Stimulated activated CD8-positive, alpha-beta memory T cell treated with anti-CD3 and anti-CD28 coated beads, Interleukin-4, amount 100 ng/mL, for 1 hour (primary cell): Measurements from ENCODE around the gene GFY.

Experiments used
- DNase-seq, 2 donors: peaks; one replicate each; pipeline ENCODE4 v3.0.0-alpha.2; 2020; ENCODE audit warnings: low read depth in 2 of 2, low spot score in 1 of 2

GFY gene

DNA sequence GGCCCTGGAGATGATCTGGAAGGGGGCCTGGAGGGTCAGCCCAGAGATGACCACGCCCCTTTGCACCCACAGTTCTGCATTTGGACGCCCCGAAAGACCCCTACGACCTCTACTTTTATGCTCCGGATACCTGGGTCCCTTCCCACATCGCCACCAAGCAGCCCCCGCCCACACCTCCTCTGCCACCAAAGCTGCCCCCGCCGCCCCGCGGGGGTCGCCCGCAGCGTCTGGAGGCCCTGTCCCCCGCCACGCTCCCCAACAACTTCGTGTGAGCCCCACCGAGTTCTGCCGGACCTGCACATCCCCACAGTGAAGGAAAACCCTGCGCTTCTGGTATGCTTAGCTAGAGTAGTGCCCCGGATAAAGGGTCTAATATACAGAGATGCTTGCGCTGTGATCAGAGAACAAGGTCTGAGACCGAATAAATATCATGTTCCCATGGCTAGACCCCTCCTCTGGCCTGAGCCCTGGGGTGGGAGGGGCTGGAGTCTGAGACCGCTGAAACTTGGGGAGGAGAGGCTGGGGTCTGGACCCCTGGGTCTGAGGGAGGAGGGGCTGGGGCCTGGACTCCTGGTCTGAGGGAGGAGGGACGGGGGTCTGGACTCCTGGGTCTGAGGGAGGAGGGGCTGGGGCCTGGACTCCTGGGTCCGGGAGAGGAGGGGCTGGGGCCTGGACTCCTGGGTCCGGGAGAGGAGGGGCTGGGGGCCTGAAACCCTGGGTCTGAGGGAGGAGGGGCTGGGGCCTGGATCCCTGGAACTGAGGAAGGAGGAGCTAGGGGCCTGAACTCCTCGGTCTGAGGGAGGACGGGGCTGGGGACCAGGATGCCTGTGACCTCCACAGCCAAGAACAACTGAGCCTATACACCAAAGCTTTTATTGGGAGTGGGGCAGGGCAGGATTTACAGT, 3.6 kb downstream of the GFY start:
- no peak for DNase-seq

DNA sequence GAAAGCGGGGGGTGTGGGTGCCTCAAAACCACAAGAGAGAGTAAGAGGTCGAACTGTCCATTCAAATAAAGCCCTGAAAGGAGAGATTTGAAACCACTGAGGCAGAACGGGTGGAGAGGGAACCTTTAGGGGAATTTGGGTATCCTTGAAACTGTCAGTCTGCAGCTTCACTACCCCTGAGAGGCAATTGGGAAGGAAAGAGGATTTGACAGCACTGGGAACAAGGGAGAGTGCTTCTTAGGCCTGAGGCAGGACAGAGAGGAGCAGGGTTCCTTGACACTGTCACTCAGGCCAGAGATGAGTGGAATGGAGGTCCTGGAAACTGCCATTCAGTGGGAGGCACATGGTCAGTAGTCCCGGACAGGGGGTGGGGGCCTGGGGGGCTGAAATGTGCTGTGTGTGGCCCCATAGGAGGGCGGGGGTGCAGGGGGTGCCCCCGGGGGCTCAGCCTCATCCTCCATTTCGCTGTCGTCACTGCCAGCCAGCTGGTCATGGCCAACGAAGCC, 5.0 kb downstream of the GFY start:
- no peak for DNase-seq

DNA sequence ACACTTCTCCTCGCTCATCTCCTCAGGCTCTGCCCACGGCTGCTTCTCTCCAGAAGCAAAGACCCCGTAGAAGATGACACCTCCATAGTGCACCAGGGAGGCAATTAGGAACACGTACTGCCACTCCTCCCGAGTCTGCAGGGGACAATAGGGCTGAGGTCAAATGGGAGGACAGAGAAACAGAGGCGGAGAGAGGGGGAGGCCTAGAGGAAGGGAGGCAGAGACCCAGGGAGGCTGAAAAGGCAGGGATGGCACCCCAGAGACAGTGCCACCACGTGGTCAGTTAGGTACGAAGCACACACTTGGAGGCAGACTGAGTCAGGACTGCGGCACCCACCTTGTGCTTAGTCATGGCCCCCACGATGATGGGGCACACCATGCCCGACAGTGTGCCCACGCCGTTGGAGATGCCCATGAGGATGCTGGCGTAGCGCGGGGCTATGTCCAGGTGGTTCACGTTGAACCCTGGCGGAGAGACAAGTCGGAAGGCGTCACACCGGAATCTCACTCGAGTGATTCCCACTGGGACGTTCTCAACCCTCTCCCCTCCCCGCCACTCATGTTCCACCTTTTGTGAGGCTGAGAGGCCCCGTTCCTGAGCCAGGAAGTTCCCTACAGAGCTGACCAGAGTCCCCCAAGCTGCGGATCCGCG, 5.6 kb downstream of the GFY start:
- no peak for DNase-seq

DNA sequence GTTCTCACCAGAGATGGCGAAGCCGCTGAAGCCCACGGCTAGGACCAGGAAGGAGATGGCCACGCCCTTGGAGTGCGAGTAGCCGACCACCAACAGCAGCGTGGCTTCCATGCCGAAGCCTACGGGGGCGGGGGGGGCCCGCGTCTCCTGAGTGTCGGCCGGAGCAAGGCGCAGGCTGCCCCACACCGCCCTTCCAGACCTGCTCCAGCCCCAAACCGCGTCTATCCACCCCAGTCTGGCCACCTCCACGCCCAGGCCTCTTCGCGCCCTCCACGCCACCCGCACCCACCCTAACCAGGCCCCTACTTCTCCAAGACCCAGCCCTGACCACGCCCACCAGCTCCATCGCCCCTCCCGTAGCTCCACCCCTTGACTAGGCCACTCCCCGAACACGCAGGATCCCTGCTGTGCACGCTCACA, 6.2 kb downstream of the GFY start:
- no peak for DNase-seq

DNA sequence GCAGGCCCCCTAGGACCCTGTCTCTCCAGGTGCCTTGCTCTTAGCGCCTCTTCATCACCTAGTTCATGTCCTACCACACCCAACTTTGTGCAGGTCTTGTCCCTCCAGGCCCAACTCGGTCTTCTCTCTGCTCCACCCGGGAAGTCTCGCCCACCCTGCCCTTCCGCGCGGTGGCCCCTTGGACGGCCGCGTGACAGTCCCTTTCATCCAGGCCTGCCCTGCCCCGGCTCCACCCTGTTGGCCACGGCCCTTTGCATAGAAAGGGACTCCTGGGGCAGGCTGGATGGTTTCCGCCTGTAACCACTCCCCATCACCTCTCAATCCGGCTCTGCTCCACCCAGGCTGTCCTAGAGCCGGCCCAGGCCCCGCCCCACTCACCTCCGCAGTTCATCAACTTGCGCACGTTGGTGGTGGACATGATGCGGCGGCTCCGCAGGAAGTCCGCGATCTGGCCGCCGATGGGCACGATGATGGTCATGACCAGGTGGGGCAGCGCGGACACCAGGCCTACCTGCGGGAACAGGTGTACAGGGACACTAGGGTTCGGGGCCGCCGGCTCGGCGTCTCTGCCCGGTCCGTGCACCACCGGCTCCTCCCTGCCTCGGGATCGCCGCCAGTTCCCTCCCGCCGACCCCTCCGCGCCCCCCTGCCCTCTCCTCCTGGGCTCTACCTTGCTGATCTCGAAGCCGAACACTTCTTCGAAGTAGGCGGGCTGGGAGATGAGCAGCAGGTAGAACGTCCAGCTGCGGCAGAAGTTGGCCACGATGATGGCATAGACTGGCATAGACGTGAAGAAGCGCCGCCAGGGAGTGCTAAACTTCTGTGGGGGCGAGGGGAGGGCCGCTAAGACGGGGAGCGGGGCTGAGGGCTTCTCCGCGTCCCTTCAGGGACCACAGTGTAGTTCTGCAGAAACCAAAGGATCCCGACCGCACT, 7.2 kb downstream of the GFY start:
- no peak for DNase-seq

DNA sequence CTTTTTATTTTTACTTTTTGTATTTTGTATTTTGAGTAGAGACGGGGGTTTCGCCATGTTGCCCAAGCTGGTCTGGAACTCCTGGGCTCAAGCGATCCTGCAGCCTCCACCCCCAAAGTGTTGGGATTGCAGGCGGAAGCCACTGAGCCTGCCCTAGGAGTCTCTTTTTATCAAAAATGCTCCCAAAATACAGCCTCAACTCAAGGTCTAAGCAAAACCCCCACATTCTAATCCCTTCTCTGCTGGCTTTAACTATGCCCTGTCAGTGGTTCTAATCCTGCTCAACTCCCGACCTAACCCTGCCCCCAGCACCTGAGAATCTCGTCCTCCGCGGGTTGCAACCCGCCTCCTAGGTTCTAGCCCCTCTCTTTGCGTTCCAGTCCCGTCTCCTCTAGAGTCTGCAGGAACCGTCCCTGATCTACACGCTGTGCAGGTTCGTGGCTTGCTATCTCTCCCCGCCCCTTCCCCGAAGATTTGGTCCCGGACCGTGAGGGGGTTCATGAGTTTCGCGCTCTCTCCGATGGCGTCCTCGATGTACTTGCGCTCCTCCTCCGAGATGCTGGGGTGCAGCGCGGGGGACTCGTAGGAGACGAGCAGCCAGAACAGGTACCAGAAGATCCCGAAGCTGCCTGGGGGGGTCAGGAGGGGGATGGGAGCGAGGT, 8.2 kb downstream of the GFY start:
- DNase-seq = no peak

DNA sequence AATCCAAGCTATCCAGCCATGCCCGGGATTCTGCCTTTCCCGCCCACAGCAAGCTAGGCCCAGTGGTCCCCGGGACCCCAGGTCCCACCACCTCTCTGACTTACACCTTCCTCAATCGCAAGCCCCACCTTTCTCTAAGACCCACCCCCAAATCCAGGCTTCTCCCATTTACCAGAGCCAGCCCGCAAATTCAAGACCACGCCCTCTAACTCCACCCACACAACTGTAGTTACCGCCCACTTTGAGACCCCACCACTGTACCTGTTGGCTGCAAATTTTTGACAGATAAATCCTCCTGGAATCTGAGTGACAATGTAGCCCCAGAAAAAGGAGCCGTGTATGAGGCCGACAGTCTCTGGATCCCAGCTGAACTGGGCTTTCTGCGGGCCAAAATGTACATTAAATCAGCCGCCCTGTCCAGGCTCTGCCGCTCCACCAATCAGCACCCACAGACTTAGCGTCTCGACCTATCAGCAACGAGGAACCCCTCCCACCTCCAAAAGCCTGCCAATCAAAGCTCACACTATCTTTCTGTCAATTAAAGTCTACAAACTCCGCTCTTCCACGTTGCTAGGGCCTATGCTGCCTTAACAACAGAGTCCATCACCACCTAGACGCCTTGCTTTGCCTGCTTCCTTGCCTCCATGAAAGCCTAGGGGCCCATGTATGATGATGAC, 9.9 kb downstream of the GFY start:
- DNase-seq = no peak

DNA sequence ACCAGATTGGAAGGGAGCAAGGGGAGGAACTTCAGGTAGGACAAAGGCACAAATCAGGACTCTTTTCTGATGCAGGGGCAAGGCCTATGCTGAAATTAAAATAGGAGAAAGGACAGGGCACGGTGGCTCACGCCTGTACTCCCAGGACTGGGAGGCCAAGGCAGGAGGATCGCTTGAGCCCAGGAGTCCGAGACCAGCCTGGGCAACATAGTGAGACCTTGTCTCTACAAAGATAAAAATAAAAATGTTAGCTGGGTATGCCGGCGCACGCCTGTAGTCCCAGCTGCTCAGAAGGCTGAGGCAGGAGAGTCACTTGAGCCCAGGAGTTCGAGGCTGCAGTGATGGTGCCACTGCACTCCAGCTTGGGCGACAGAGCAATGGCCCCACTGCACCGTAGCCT, 10.5 kb downstream of the GFY start:
- DNase-seq = no peak

DNA sequence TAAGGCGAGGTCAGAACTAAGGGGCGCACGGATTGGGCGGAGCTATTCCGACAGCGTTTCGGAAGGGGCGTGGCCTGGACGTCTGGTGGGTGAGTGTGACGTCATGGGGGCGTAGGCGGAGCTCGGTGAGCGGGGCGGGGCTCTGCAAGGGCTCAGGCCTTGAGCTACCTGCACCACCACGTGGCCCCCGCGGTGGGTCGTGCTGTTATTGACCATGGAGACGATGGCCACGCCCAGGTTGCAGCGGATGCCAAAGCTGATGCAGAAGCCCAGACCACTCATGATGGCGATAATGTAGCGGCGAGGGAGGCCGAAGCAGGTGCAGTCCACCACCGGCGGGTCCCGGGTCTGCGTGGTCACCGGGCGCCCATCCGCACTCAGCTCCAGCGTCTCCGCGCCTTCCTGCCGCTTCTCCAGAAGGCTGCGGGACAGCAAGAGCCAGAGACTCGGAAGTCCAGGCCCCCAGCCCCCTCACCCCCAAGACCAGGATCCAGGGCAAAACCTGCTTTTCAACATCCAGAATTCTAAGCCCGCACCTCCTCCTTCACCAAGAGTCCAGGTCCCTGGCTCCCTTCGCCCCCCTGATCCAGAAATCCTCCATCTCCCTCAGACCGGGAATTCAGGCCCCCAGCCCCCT, 11.3 kb downstream of the GFY start:
- DNase-seq = peak in 1 of 2 donors; percentile 24

DNA sequence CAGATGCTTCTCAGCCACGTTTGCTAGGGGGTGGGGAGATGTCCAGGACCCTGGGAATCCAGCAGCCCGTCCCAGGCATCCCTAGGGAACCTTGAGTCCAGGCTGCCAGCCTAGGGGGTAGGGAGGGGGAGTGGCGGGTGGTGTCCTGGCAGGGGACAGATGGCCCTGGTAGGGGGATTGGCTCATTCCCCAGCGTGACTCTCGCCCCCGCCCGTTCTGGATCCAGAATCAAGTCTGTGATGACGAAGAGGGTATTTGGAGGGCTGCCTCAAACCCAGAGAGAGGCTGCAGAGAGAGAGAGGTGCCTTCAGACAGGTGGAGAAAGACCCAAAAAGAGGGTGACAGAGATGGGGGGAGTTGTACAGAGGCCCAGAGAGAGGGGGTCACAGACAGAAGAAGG, 12.0 kb downstream of the GFY start:
- DNase-seq = no peak

DNA sequence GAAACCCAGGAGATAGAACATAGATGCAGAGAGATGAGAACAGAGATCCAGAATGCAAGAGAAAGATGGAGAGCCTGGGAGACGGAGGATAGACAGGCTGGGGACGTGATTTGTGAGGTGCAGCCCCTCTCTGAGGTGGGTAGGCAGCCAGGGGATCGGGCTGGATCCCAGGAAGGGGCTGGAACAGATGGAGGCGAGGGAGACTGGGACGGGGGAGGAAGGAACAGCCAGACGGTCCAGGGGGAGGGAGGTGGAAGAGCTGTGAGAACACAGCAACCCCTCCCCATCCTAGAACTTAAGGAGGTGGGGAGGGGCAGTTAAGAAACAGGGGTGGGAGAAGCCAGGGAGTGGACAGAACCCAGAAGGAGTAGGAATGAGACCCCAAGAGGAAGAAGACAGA, 13.1 kb downstream of the GFY start:
- DNase-seq = no peak

DNA sequence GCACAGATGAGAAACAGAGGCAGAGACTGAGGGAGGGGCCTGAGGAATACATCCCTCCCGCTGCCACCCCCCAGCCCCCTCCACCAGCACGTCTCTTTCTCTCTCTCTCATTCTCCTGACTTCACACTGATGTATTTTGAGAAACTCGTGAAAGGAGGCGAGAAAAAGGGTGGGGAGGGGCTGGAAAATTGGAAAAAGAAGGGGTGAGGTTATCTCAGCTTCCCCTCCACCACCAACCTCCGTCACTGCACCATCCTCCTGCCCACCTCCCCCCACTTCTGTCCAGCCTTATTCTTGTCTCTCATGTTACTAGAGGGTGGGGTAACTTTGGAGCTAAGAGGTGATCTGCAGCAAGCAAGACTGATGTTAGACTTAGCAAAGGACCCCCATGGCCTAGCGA, 14.6 kb downstream of the GFY start:
- no peak for DNase-seq

DNA sequence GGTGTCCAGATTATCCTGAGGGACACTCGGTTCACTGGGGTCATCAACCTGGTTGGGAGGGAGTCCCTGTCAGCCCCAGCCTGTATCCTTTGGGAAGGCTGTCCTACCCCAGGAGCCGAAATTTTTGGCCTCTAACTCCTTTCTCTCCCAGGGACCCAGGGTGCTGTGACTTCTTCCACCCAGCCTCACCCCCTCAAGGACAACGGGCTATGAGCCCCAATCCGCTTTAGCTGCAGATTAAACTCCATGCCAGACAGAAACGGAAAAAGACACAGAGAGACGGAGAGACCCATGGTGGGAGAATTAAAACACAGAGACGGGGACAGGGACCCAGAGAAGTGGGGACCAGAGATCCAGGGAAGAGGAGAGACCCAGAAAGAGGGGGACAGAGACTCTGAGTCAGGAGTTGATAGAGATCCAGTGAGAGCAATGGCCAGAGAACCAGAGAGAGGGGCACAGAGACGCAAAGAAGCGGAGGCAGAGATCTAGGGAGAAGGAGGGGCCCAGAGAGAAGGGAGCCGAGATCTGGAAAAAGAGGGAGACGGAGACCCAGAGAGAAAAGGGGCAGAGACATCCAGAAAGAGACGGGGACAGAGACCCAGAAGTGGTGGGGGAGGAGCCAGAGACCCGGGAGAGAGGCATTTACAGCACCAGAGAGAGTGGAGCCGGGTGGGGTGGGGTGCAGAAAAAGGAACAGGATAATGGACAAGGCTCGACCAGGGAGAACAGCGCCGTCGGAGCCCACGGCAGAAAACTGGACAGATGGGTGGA, 15.4 kb downstream of the GFY start:
- no peak for DNase-seq

DNA sequence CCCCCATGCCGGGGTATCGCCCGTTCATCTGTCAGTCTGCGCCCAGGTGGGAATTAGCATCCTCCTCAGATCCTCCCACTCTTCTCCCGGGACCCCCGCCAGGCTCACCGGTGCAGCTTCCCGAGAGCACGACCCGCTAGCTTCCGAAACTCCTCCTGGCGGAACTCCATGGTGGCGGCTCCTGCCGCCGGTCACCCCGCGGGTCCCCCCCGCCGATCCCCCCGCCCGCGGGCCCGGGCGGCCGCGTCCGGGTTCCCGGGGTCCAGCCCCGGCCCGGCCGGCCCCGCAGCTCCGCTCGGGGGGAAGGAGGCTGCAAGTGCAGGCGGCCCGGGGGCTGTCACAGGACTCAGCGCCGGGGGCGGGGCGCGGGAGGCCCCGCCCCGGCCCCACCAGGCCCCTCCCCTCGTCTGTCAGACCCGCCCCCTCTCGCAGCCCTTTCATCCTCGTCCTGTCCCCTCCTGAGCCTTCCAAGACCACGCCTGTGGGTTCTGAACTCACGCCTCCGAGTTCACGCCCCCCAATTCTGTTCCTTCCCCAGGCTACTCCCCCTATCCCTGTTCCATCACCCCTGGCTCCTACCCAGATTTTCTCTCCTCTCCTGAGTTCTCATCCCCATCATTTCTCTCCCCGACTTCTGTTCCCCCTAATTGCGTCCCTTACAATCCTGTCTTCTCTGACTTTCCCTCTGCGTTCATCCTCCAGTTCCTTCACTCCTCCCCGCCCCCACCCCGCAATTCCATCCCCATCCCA, 16.2 kb downstream of the GFY start, which contains the start of gene SLC17A7:
Gene SLC17A7 (minus strand): TSS at position 318 of the 750 bp plus-strand sequence. CDS start 148 bp downstream, at position 170.
- no peak for DNase-seq

DNA sequence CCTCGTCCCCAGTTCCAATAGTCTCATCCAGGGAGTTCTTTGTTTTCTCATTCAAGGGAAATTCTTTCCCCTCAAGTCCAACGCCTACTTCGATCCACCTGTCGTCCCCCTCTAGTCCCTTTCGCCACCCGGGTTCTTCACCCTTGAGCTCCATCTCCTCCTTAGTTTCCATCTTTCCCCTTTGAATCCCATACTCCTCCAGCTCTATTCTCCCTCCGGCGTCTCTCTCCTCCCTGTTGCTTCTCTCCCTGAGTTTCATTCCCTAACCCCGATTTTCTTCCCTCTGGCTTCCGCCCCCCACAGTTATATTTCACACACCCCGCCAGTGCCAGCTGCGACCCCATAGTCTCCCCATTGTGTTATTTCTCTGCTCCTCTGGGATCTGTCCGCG, 16.8 kb downstream of the GFY start:
- no peak for DNase-seq

DNA sequence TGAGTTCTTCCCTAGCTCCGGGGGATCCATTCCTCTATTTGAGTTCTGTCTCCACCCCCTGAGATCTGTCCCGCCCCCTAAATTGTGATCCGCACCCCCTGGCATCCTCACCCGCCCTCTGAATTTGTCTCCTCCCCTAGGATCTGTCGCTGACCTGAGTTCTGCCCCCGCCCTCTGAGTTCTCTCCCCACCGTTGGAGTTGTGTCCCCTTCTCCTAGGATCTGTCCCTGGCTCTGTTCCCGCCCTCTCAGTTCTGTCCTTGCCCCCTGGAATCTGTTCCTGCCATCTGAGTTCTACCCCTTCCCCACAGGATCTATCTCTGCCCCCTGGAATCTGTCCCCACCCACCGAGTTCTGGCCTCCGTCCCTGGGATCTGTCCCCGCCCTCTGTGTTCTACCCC, 17.2 kb downstream of the GFY start:
- DNase-seq = no peak

DNA sequence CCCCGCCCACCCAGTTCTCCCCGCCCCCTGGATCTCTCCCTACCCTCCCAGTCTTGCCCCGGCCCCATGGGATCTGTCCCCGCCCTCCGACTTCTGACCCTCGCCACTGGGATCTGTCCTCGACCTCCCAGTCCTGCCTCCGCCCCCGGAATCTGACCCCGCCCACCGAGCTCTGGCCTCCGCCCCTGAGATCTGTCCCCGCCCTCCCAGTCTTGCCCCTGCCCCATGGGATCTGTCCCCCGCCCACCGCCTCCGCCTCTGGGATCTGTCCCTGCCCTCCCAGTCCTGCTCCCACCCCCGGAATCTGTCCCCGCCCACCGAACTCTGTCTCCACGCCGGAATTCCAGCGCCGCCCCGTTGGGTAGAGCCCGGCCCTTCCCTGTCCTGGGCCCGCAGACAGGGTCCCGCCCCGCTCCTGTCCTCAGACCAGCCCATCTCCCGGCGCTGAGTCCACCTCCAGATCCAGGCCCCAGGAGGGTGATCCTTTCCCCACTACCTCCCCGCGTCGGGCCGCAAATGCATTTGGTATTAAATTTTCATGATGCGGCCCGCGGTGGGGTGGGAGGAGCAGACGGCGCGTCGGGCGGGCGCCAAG, 17.7 kb downstream of the GFY start:
- no peak for DNase-seq
